Measurements from ENCODE around the gene THSD7B.

DNA sequence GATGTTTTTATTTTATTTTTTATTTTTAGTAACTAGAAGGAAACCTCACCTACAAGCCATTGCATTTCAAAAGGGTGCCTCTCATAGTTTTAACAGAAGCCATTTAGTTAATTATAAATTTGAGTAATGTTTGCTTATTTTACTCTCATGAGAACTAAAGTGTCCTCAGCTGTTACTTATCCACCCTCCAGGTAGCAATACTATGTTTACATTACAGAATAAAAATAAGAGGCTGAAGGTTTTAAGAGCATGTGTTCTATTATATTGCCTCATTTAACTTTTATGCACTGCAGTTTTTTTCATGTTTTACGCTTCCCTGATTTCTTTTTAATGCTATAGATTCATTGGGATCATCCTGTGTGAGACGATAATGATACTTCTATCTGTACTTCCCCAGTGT, 235.5 kb downstream of the THSD7B start:
- TF ChIP-seq POLR2A (IDR thresholded peaks at IDR 0.05) = no peak
- TF ChIP-seq, protein P1, sequence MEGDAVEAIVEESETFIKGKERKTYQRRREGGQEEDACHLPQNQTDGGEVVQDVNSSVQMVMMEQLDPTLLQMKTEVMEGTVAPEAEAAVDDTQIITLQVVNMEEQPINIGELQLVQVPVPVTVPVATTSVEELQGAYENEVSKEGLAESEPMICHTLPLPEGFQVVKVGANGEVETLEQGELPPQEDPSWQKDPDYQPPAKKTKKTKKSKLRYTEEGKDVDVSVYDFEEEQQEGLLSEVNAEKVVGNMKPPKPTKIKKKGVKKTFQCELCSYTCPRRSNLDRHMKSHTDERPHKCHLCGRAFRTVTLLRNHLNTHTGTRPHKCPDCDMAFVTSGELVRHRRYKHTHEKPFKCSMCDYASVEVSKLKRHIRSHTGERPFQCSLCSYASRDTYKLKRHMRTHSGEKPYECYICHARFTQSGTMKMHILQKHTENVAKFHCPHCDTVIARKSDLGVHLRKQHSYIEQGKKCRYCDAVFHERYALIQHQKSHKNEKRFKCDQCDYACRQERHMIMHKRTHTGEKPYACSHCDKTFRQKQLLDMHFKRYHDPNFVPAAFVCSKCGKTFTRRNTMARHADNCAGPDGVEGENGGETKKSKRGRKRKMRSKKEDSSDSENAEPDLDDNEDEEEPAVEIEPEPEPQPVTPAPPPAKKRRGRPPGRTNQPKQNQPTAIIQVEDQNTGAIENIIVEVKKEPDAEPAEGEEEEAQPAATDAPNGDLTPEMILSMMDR (IDR thresholded peaks at IDR 0.05) = no peak

All from prostate gland (tissue), 2 donors.